DND-41 (cell line): ENCODE results near the gene LINC01488.

Experiments used
- ATAC-seq: fragments of 200-7000 bp; cut with Tn5 transposase; 3 replicates; pipeline ENCODE4 v1.9.1; 2021; ENCODE audit warnings: low read depth; ENCODE audit not compliant: insufficient read depth
- DNase-seq: peaks from one replicate; pipeline ENCODE4 v3.0.0-alpha.2; 2020
- H2AFZ ChIP-seq: 2 replicates; pipeline ENCODE4 v1.6.0; 2012; ENCODE audit warnings: low read depth, low read length
- H3K27ac ChIP-seq: 2 replicates; pipeline ENCODE4 v1.5.1; 2012; ENCODE audit warnings: low read length, inconsistent platforms
- H3K27me3 ChIP-seq: fragments of 200-600 bp; sonication (generic); 2 replicates; pipeline ENCODE4 v1.6.0; 2012; ENCODE audit warnings: low read length, mild to moderate bottlenecking, inconsistent platforms; ENCODE audit not compliant: insufficient read depth, poor library complexity
- H3K36me3 ChIP-seq: 2 replicates; pipeline ENCODE4 v1.5.1; 2012; ENCODE audit warnings: low read length, inconsistent platforms; ENCODE audit not compliant: insufficient read depth
- H3K4me1 ChIP-seq: 2 replicates; pipeline ENCODE4 v1.5.1; 2012; ENCODE audit warnings: mild to moderate bottlenecking, low read length; ENCODE audit not compliant: insufficient read depth
- H3K4me2 ChIP-seq: 2 replicates; pipeline ENCODE4 v1.6.0; 2012; ENCODE audit warnings: mild to moderate bottlenecking, moderate library complexity, low read length, inconsistent platforms; ENCODE audit not compliant: insufficient read depth
- H3K4me3 ChIP-seq, 2 experiments: fragments of 200-600 bp in 1 of 2; shearing (Covaris generic) in 1 of 2; 2 replicates each; pipeline ENCODE4 v1.5.1; 2012 to 2016; ENCODE audit warnings: inconsistent platforms in 2 of 2, low read length in 2 of 2, mild to moderate bottlenecking in 2 of 2, low read depth in 1 of 2, moderate library complexity in 1 of 2
- H3K79me2 ChIP-seq: 2 replicates; pipeline ENCODE4 v1.6.0; 2012; ENCODE audit warnings: low read length, inconsistent platforms; ENCODE audit not compliant: insufficient read depth
- H3K9ac ChIP-seq: 2 replicates; pipeline ENCODE4 v1.6.0; 2012; ENCODE audit warnings: low read depth, mild to moderate bottlenecking, inconsistent platforms, low read length, moderate library complexity
- H3K9me3 ChIP-seq: 2 replicates; pipeline ENCODE4 v1.5.1; 2012; ENCODE audit warnings: low read length, moderate library complexity, mild to moderate bottlenecking, inconsistent platforms; ENCODE audit not compliant: insufficient read depth, severe bottlenecking
- H4K20me1 ChIP-seq: 2 replicates; pipeline ENCODE4 v1.6.0; 2012; ENCODE audit warnings: low read length; ENCODE audit not compliant: insufficient read depth
- CTCF ChIP-seq: IDR thresholded peaks from 2 replicates; pipeline ENCODE4 v1.5.1; 2012; ENCODE audit warnings: borderline replicate concordance, low read length, moderate library complexity, mild to moderate bottlenecking; ENCODE audit not compliant: poor library complexity, severe bottlenecking; ENCODE audit errors: extremely low read depth
- EZH2 ChIP-seq: IDR thresholded peaks from 3 replicates; pipeline ENCODE4 v1.6.1; 2012; ENCODE audit warnings: borderline replicate concordance, low read depth, mild to moderate bottlenecking, moderate library complexity, low read length, inconsistent platforms; ENCODE audit not compliant: severe bottlenecking

The LINC01488 gene

DNA sequence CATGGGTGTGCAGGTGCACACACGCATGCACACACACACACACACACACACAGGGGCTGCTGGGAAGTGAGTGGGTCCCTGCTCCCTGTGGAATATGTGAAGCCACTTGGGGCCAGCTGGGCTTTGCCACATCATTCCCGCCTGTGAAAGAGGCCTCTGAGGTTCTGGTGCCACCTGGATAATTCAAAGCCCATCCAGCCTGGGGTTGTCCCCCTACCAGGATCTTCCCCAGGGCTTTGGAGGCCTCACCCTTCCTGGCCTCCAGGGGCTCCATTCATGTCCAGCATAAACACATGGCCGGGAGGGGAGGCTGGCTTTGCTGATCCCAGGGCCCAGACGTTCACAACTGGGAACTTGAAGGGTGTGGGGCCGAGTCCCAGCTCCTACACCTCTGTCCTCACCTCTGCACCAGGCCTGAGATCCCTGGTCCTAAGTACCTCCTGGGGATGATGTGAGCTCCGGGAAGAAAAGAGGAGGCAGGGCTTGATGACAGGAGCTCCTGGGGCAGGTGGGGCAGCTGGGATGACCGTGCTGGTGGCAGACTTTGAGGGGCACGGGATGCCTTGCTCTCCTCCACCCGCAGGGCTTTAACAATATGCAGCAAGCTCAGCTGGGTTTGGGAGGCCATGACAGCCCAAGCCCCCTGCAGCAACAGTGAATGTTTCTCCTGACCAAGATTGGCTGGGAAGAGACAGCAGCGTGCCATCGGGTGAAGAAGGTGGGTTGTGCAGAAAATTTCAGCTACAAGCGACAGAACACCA lies 14.2 kb downstream of the LINC01488 start:
- no peak overlapping the region for H3K4me2 ChIP-seq
- TF ChIP-seq CTCF (no peak), EZH2 (no peak)
- no peak overlapping the region for H3K4me3 ChIP-seq
- H4K20me1 ChIP-seq: peaks cover 3% of the 10 kb centered on the region
- ATAC-seq (no peak), DNase-seq (no peak)
- no peaks in the 10 kb centered on the region for H3K4me1 ChIP-seq
- H3K9ac ChIP-seq: no peak overlapping the region
- no peaks in the 10 kb centered on the region for H3K27me3 ChIP-seq
- H3K36me3 ChIP-seq: no peaks in the 10 kb centered on the region
- no peak overlapping the region for H2AFZ ChIP-seq
- H3K79me2 ChIP-seq: no peaks in the 10 kb centered on the region
- H3K9me3 ChIP-seq: no peaks in the 10 kb centered on the region
- H3K27ac ChIP-seq: no peak overlapping the region

- Histone ChIP-seq H3K9me3 (no peaks in the 10 kb centered on the region), H3K4me2 (no peak overlapping the region), H3K79me2 (no peaks in the 10 kb centered on the region), H3K4me3 (no peak overlapping the region), H3K9ac (no peak overlapping the region), H2AFZ (no peak overlapping the region), H3K36me3 (no peaks in the 10 kb centered on the region), H3K27ac (no peak overlapping the region), H3K4me1 (no peaks in the 10 kb centered on the region), H4K20me1 (peaks cover 3% of the 10 kb centered on the region), H3K27me3 (no peaks in the 10 kb centered on the region)
- ATAC-seq (no peak), DNase-seq (no peak)
- TF ChIP-seq CTCF (no peak), EZH2 (no peak)
These were observed 14.7 kb downstream of the LINC01488 start for GRCh38 chr11:69496202-69496557.

- H3K79me2 ChIP-seq: no peaks in the 10 kb centered on the region
- H3K27me3 ChIP-seq: no peaks in the 10 kb centered on the region
- no peak overlapping the region for H3K27ac ChIP-seq
- no peaks in the 10 kb centered on the region for H3K36me3 ChIP-seq
- no peak overlapping the region for H2AFZ ChIP-seq
- peaks cover 3% of the 10 kb centered on the region for H4K20me1 ChIP-seq
- H3K9ac ChIP-seq: no peak overlapping the region
- ATAC-seq (no peak), DNase-seq (no peak)
- no peak for TF ChIP-seq EZH2
- H3K4me1 ChIP-seq: no peaks in the 10 kb centered on the region
- no peak overlapping the region for H3K4me2 ChIP-seq
- H3K9me3 ChIP-seq: no peaks in the 10 kb centered on the region
- H3K4me3 ChIP-seq: no peak overlapping the region
These were observed 15.3 kb downstream of the LINC01488 start for GRCh38 chr11:69496631-69497220.

DNA sequence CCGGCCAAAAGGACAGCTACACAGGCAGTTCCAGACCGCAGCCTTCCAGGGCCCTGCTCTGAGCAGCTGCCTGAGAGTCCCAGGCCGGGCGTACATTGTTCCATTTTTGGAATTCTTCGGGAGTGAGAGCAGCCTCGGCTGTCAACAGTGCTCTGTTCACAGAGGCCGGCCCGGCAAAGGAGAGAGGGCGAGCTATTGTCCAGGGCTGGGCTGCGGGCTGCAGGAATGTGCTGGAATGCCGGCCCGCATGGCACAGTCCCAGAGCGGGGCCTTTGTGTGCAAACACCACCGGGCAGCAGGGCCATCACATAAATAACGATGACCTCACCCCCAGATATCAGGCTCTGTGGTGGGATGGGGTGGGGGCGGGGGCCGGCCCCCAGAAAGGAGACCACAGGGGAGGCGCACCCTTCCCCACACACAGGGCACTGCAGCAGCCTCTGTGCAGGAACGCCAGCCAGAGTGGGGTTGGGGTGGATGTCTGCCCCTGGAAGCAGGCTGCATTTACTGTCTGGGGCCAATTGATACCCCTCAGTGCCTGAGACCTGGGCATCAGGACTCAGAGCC lies 15.8 kb downstream of the LINC01488 start:
- Histone ChIP-seq H3K4me1 (no peaks in the 10 kb centered on the region), H3K27me3 (no peaks in the 10 kb centered on the region), H3K4me3 (no peak overlapping the region), H3K27ac (no peak overlapping the region), H2AFZ (no peak overlapping the region), H4K20me1 (peaks cover 3% of the 10 kb centered on the region), H3K79me2 (no peaks in the 10 kb centered on the region), H3K36me3 (no peaks in the 10 kb centered on the region), H3K4me2 (no peak overlapping the region), H3K9me3 (no peaks in the 10 kb centered on the region), H3K9ac (no peak overlapping the region)
- no peak for TF ChIP-seq EZH2
- TF ChIP-seq CTCF: no peak
- ATAC-seq: no peak
- DNase-seq: no peak
